Mesendoderm (in vitro differentiated cells): ENCODE measurements around the gene FAM8A1.

Experiments used
- DNase-seq: peaks from one replicate; pipeline ENCODE4 v3.0.0; 2013
- H2AK5ac ChIP-seq: 2 replicates; pipeline ENCODE4 v1.6.1; 2013; ENCODE audit warnings: low read length, inconsistent platforms
- H2BK120ac ChIP-seq: 2 replicates; pipeline ENCODE4 v1.6.1; 2013; ENCODE audit warnings: low read depth, mild to moderate bottlenecking, low read length, moderate library complexity, mixed read lengths
- H2BK15ac ChIP-seq: replicated peaks from 2 replicates; pipeline ENCODE4 v1.6.1; 2013; ENCODE audit warnings: low read depth, mild to moderate bottlenecking, moderate library complexity
- H2BK5ac ChIP-seq: 2 replicates; pipeline ENCODE4 v1.6.1; 2013; ENCODE audit warnings: low read length, inconsistent platforms
- H3K18ac ChIP-seq: 2 replicates; pipeline ENCODE4 v1.6.1; 2013; ENCODE audit warnings: mild to moderate bottlenecking, low read length, mixed read lengths
- H3K23ac ChIP-seq: one replicate; pipeline ENCODE4 v1.6.1; 2013; ENCODE audit warnings: low read length
- H3K27ac ChIP-seq: 2 replicates; pipeline ENCODE4 v1.5.1; 2013; ENCODE audit warnings: low read depth, mild to moderate bottlenecking, inconsistent platforms, low read length, moderate library complexity
- H3K27me3 ChIP-seq: 2 replicates; pipeline ENCODE4 v1.6.1; 2013; ENCODE audit warnings: low read length, control low read depth, mild to moderate bottlenecking, inconsistent platforms; ENCODE audit not compliant: insufficient read depth, poor library complexity
- H3K36me3 ChIP-seq: 2 replicates; pipeline ENCODE4 v1.6.1; 2013; ENCODE audit warnings: low read length, inconsistent platforms; ENCODE audit not compliant: control insufficient read depth, insufficient read depth
- H3K4ac ChIP-seq: one replicate; pipeline ENCODE4 v1.6.1; 2013; ENCODE audit warnings: low read depth, mild to moderate bottlenecking, low read length, moderate library complexity
- H3K4me1 ChIP-seq: 2 replicates; pipeline ENCODE4 v1.6.1; 2013; ENCODE audit warnings: low read depth, low read length, inconsistent platforms; ENCODE audit not compliant: control insufficient read depth
- H3K4me2 ChIP-seq: 2 replicates; pipeline ENCODE4 v1.6.1; 2013; ENCODE audit warnings: low read length
- H3K4me3 ChIP-seq: 2 replicates; pipeline ENCODE4 v1.5.1; 2013; ENCODE audit warnings: mild to moderate bottlenecking, low read length
- H3K56ac ChIP-seq: one replicate; pipeline ENCODE4 v1.6.1; 2013; ENCODE audit warnings: low read length
- H3K79me1 ChIP-seq: 2 replicates; pipeline ENCODE4 v1.6.1; 2013; ENCODE audit warnings: low read length, inconsistent platforms
- H3K79me2 ChIP-seq: 2 replicates; pipeline ENCODE4 v1.6.1; 2013; ENCODE audit warnings: mild to moderate bottlenecking, low read length; ENCODE audit not compliant: control insufficient read depth, insufficient read depth
- H3K9ac ChIP-seq: 2 replicates; pipeline ENCODE4 v1.6.1; 2013; ENCODE audit warnings: low read length, inconsistent platforms
- H4K5ac ChIP-seq: one replicate; pipeline ENCODE4 v1.6.1; 2013; ENCODE audit warnings: low read length
- H4K8ac ChIP-seq: one replicate; pipeline ENCODE4 v1.6.1; 2013; ENCODE audit warnings: low read depth, mild to moderate bottlenecking, control low read depth, low read length, moderate library complexity
- WGBS: extraction: QIAGEN DNeasy Blood & Tissue Kit; methylation state at CpG from one replicate; pipeline ENCODE4 v1.1.7; 2013; ENCODE audit warnings: low lambda C conversion rate, missing lambda C conversion rate; ENCODE audit not compliant: insufficient coverage; ENCODE audit errors: extremely low coverage; 5-methylcytosine and 5-hydroxymethylcytosine counted together

The FAM8A1 gene

DNA sequence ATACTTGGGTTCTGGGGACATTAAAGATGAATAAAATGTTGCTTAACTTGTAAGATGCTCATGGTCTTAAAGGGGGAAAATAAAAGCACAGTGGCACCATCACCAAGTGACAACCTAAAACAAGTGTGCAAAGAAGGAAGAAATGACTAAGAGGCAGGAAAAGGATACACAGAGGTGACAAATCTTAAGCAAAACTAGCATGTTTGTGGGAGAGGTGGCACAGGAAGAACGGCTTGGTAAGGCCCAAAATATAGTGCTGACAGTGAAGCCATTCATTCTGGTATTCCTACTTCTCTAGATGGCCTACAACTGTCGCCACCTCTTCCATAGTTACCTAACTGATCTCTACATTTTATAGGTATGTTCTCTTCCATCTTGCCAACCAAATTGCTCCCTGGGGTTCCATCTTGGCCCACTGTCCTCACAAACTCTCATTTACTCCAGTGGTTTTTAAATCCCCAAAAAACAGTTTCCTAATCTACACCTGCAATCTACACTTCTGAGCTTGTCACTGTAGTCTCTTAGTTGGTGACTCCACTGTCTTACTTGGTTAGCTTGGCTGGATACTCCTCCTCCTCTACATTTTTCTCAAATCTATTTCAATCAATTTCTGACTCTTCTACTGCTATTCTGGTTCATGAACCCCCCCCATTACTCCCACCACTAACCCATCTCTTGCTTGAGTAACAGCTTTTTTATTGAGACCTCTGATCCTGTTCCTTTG lies 33.5 kb downstream of the FAM8A1 start:
- Histone ChIP-seq H3K56ac (no peak overlapping the region), H3K23ac (no peak overlapping the region), H3K4me3 (no peak overlapping the region), H3K4ac (no peak overlapping the region), H3K4me1 (no peaks in the 10 kb centered on the region), H3K36me3 (peaks cover 7% of the 10 kb centered on the region), H3K79me2 (peaks cover 6% of the 10 kb centered on the region), H3K27me3 (no peaks in the 10 kb centered on the region), H3K79me1 (peaks cover 13% of the 10 kb centered on the region), H2BK5ac (no peak overlapping the region), H3K27ac (no peak overlapping the region), H2AK5ac (no peak overlapping the region), H2BK120ac (no peak overlapping the region), H4K8ac (peak overlapping the region; percentile 2), H3K9ac (no peak overlapping the region), H4K5ac (no peak overlapping the region), H3K4me2 (no peak overlapping the region), H2BK15ac (no peak overlapping the region), H3K18ac (no peak overlapping the region)
- no peak for DNase-seq
- WGBS = no CpG with 5 or more reads among the region's 2 CpGs

GRCh38 chr6:17635568-17635967 lies 35.5 kb downstream of the FAM8A1 start:
- no CpG with 5 or more reads among the region's 4 CpGs for WGBS
- H2AK5ac ChIP-seq = no peak overlapping the region

GRCh38 chr6:17638212-17638715 lies 38.2 kb downstream of the FAM8A1 start:
- no peak for DNase-seq

More at GRCh38 chr6:17635568-17635967, 35.5 kb downstream of the FAM8A1 start:
- H3K56ac ChIP-seq = no peak overlapping the region
- no peak for DNase-seq
- peaks cover 4% of the 10 kb centered on the region for H3K36me3 ChIP-seq
- H3K4me1 ChIP-seq = no peaks in the 10 kb centered on the region
- peaks cover 6% of the 10 kb centered on the region for H3K79me2 ChIP-seq
- no peak overlapping the region for H3K4me3 ChIP-seq
- peaks cover 10% of the 10 kb centered on the region for H3K79me1 ChIP-seq
- H3K4ac ChIP-seq = no peak overlapping the region
- no peak overlapping the region for H3K9ac ChIP-seq
- H4K8ac ChIP-seq = no peak overlapping the region
- no peaks in the 10 kb centered on the region for H3K27me3 ChIP-seq
- no peak overlapping the region for H3K18ac ChIP-seq
- no peak overlapping the region for H4K5ac ChIP-seq
- H3K23ac ChIP-seq = no peak overlapping the region
- H2BK5ac ChIP-seq = no peak overlapping the region
- H3K4me2 ChIP-seq = no peak overlapping the region
- H2BK120ac ChIP-seq = no peak overlapping the region
- H2BK15ac ChIP-seq = no peak overlapping the region
- no peak overlapping the region for H3K27ac ChIP-seq

GRCh38 chr6:17640477-17640917 lies 40.4 kb downstream of the FAM8A1 start:
- WGBS = no CpG with 5 or more reads among the region's 3 CpGs
- Histone ChIP-seq H3K79me1 (peaks cover under 1% of the 10 kb centered on the region), H3K36me3 (peaks cover 10% of the 10 kb centered on the region), H3K79me2 (peaks cover 2% of the 10 kb centered on the region), H3K18ac (no peak overlapping the region), H3K23ac (no peak overlapping the region), H2BK15ac (no peak overlapping the region), H4K8ac (no peak overlapping the region), H3K9ac (no peak overlapping the region), H3K4me3 (no peak overlapping the region), H2BK120ac (no peak overlapping the region), H3K4me2 (no peak overlapping the region), H3K4me1 (no peaks in the 10 kb centered on the region), H3K27ac (no peak overlapping the region), H3K56ac (no peak overlapping the region), H4K5ac (no peak overlapping the region), H2AK5ac (no peak overlapping the region), H3K4ac (no peak overlapping the region), H3K27me3 (no peaks in the 10 kb centered on the region), H2BK5ac (no peak overlapping the region)
- DNase-seq = no peak

More at GRCh38 chr6:17638212-17638715, 38.2 kb downstream of the FAM8A1 start:
- Histone ChIP-seq H2BK120ac (no peak overlapping the region), H2AK5ac (no peak overlapping the region), H3K36me3 (peaks cover 7% of the 10 kb centered on the region), H3K4me1 (no peaks in the 10 kb centered on the region), H2BK5ac (no peak overlapping the region), H3K9ac (no peak overlapping the region), H3K79me2 (peaks cover 6% of the 10 kb centered on the region), H3K18ac (no peak overlapping the region), H3K4ac (no peak overlapping the region), H2BK15ac (no peak overlapping the region), H4K8ac (no peak overlapping the region), H3K79me1 (peaks cover 10% of the 10 kb centered on the region), H4K5ac (no peak overlapping the region), H3K56ac (no peak overlapping the region), H3K23ac (no peak overlapping the region), H3K4me3 (no peak overlapping the region), H3K4me2 (no peak overlapping the region), H3K27ac (no peak overlapping the region), H3K27me3 (no peaks in the 10 kb centered on the region)
- no CpG with 5 or more reads among the region's 2 CpGs for WGBS

DNA sequence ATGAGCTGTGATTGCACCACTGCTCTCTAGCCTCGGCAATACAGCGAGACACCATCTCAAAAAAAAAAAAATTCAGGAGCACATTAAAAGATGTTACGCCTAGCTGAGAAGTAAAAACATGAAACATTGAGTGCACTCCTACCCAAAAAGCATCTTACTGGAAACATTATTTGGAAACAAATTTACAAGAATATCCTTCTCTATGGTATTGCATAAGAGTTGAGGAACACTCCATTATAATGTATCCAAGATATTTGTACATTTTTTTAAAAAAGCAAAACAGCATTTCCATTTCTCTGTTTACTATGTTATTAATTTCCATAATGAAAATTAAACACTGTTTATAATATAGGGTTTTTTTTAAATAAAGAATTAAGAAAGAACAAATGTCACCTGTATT lies 48.6 kb downstream of the FAM8A1 start:
- Histone ChIP-seq H3K79me1 (peaks cover 4% of the 10 kb centered on the region), H3K4me1 (no peaks in the 10 kb centered on the region), H4K8ac (no peak overlapping the region), H3K27ac (no peak overlapping the region), H3K9ac (no peak overlapping the region), H3K18ac (no peak overlapping the region), H3K4me3 (no peak overlapping the region), H3K23ac (no peak overlapping the region), H3K4ac (no peak overlapping the region), H3K56ac (no peak overlapping the region), H3K36me3 (peaks cover 3% of the 10 kb centered on the region), H3K27me3 (no peaks in the 10 kb centered on the region), H2AK5ac (no peak overlapping the region), H3K79me2 (peaks cover 3% of the 10 kb centered on the region), H3K4me2 (no peak overlapping the region), H2BK5ac (no peak overlapping the region), H2BK15ac (no peak overlapping the region), H4K5ac (no peak overlapping the region), H2BK120ac (no peak overlapping the region)
- no peak for DNase-seq
- no CpG with 5 or more reads among the region's 3 CpGs for WGBS
